Measurements from ENCODE around the gene POLR3E.

GRCh38 chr16:22318690-22319358, 21.6 kb downstream of the POLR3E start:
- TF ChIP-seq CTCF (IDR thresholded peaks at IDR 0.05) (peak in 1 of 3 donors; percentile 39), POLR2A (IDR thresholded peaks at IDR 0.05) (no peak)

Measured in breast epithelium (tissue), 3 donors.